ENCODE measurements around the gene AASS. TPM values are rescaled to one million over a fixed set of nuclear protein-coding genes. Genes with fewer than 3 reads are reported as not detected.

AASS gene
- polyA plus RNA-seq, 1 experiment = 7.1 TPM

GRCh38 chr7:122056977-122057376 lies 87.1 kb downstream of the AASS start:
- no peak for DNase-seq (ENCODE audit: low read depth)
- CTCF ChIA-PET = no interaction called here
- Histone ChIP-seq H3K4me3 (ENCODE audit: low read depth, low read length) (no peak overlapping the region), H3K36me3 (ENCODE audit: control insufficient read depth, insufficient read depth, low read length) (no peaks in the 10 kb centered on the region), H3K27me3 (ENCODE audit: control insufficient read depth, insufficient read depth, low read length) (no peaks in the 10 kb centered on the region)
- no peak for TF ChIP-seq CTCF (IDR thresholded peaks at IDR 0.05; ENCODE audit: insufficient read depth, low read depth, low read length)
- POLR2A ChIA-PET = no interaction called here

GRCh38 chr7:122055073-122055472 lies 89.0 kb downstream of the AASS start:
- H3K4me3 ChIP-seq (ENCODE audit: low read depth, low read length) = no peak overlapping the region
- CTCF ChIA-PET = no interaction called here
- TF ChIP-seq CTCF (IDR thresholded peaks at IDR 0.05; ENCODE audit: insufficient read depth, low read depth, low read length) = no peak
- H3K36me3 ChIP-seq (ENCODE audit: control insufficient read depth, insufficient read depth, low read length) = no peaks in the 10 kb centered on the region
- DNase-seq (ENCODE audit: low read depth) = no peak
- H3K27me3 ChIP-seq (ENCODE audit: control insufficient read depth, insufficient read depth, low read length) = no peaks in the 10 kb centered on the region
- POLR2A ChIA-PET = no interaction called here

GRCh38 chr7:122054393-122054792 lies 89.7 kb downstream of the AASS start:
- ChIA-PET CTCF (no interaction called here), POLR2A (no interaction called here)
- H3K27me3 ChIP-seq (ENCODE audit: control insufficient read depth, insufficient read depth, low read length) = no peaks in the 10 kb centered on the region
- H3K36me3 ChIP-seq (ENCODE audit: control insufficient read depth, insufficient read depth, low read length) = no peaks in the 10 kb centered on the region
- no peak for DNase-seq (ENCODE audit: low read depth)
- no peak for TF ChIP-seq CTCF (IDR thresholded peaks at IDR 0.05; ENCODE audit: insufficient read depth, low read depth, low read length)
- no peak overlapping the region for H3K4me3 ChIP-seq (ENCODE audit: low read depth, low read length)

GRCh38 chr7:122046402-122046801 lies 97.6 kb downstream of the AASS start:
- POLR2A ChIA-PET = no interaction called here
- Histone ChIP-seq H3K36me3 (ENCODE audit: control insufficient read depth, insufficient read depth, low read length) (no peaks in the 10 kb centered on the region), H3K4me3 (ENCODE audit: low read depth, low read length) (no peak overlapping the region), H3K27me3 (ENCODE audit: control insufficient read depth, insufficient read depth, low read length) (no peaks in the 10 kb centered on the region)
- no peak for DNase-seq (ENCODE audit: low read depth)
- TF ChIP-seq CTCF (IDR thresholded peaks at IDR 0.05; ENCODE audit: insufficient read depth, low read depth, low read length) = no peak
- CTCF ChIA-PET = no interaction called here

- Histone ChIP-seq H3K4me3 (ENCODE audit: low read depth, low read length) (no peak overlapping the region), H3K36me3 (ENCODE audit: control insufficient read depth, insufficient read depth, low read length) (no peaks in the 10 kb centered on the region), H3K27me3 (ENCODE audit: control insufficient read depth, insufficient read depth, low read length) (no peaks in the 10 kb centered on the region)
- ChIA-PET CTCF (no interaction called here), POLR2A (no interaction called here)
- DNase-seq (ENCODE audit: low read depth) = no peak
- no peak for TF ChIP-seq CTCF (IDR thresholded peaks at IDR 0.05; ENCODE audit: insufficient read depth, low read depth, low read length)
These were observed 103.9 kb downstream of the AASS start for GRCh38 chr7:122040147-122040546.
